Measurements from ENCODE around the gene DNA2. TPM values are rescaled to one million over a fixed set of nuclear protein-coding genes. Genes with fewer than 3 reads are reported as not detected.

DNA2 gene, protein sequence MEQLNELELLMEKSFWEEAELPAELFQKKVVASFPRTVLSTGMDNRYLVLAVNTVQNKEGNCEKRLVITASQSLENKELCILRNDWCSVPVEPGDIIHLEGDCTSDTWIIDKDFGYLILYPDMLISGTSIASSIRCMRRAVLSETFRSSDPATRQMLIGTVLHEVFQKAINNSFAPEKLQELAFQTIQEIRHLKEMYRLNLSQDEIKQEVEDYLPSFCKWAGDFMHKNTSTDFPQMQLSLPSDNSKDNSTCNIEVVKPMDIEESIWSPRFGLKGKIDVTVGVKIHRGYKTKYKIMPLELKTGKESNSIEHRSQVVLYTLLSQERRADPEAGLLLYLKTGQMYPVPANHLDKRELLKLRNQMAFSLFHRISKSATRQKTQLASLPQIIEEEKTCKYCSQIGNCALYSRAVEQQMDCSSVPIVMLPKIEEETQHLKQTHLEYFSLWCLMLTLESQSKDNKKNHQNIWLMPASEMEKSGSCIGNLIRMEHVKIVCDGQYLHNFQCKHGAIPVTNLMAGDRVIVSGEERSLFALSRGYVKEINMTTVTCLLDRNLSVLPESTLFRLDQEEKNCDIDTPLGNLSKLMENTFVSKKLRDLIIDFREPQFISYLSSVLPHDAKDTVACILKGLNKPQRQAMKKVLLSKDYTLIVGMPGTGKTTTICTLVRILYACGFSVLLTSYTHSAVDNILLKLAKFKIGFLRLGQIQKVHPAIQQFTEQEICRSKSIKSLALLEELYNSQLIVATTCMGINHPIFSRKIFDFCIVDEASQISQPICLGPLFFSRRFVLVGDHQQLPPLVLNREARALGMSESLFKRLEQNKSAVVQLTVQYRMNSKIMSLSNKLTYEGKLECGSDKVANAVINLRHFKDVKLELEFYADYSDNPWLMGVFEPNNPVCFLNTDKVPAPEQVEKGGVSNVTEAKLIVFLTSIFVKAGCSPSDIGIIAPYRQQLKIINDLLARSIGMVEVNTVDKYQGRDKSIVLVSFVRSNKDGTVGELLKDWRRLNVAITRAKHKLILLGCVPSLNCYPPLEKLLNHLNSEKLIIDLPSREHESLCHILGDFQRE
- total RNA-seq (2022; extraction: Qiagen RNA extraction; ENCODE audit: low read depth): 8.7 to 12.6 TPM (median 11.8 TPM) in 5 replicates

DNA sequence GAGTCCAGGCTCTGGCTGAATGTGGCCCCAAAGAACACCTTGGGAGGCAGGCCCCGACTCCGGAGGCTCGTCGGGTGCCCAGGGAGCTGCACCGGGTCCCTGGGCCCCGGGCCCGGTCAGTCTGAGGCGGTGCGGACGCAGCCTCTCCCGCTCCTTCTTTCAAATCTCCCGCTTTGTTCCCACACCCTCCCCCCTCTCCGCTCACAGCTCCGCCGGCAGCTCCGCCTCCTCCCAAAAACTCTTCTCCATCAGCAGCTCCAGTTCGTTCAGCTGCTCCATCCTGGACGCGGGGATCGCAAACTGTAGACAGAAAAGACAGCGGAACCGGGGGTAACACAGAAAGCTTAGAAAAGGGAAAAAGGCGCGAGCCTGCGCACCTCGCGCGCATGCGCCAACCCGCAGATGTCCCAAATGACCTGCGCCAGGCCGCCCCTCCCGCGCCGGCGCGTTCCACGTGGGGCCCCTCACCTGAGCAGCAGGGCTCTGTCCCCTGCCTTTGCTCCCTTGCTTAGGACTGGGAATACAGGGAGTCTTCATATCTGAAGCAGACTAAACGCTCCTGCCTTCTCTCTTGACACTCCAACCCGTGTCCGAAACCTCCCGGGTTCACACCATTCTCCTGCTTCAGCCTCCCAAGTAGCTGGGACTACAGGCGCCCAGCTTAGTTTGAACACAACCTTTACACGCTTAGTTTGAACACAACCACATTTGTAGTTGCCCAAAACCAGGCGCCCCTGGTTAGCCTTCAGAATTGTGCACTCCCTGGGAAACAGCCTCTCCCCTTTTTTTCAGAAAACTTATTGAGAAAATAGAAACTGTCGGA lies at the start of gene DNA2:
DNA2 (minus strand) TSS at position 388 of the 823 bp plus-strand sequence; CDS start at position 279, 109 bp downstream.

DNA sequence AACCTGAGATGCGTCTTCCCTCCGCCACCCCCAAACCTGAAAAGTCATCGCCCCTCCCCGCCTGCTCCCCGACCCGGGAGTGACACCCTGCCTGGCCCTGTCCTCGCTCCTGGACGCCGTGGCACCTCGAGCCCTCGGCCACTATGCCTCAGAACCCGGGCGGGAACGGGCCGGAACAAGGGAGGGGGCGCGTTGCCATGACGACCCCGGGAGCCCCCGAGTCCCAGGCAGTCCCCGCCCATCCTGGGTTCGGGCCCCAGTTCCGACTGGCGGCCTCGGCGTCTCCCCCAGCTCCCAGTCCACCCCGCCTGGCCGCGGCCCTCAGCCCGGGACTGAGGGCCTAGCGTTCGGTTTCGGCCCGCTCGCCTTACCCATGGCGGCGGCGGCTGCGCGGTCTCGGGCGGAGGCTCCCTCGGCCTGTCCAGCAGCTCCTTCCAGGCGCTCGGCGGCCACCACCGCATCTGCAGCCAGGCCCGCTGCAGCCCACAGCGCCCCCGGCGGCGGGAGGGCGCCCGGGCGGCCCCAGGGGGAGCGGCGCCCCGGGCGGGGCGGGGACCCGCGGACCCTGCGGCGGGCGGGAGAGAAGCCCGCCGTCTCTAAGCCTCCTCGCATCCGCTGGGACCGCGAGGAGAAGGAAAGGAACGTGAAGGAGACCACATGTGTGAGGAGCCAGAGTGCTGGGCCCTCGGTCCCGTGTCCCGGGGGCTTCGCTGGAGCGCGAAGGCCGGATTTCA lies 64.8 kb downstream of the DNA2 start, which contains the start of gene RUFY2:
RUFY2 (minus strand) TSS at position 463 of the 734 bp plus-strand sequence; CDS start at position 375, 88 bp downstream.

Other genes starting within 250 kb of the DNA2 start
- 0.19 to 0.44 TPM (median 0.26 TPM) in 5 replicates for gene ATOH7, start 239.9 kb downstream of the DNA2 start, total RNA-seq (2022; extraction: Qiagen RNA extraction; ENCODE audit: low read depth)
- 200 to 240 TPM (median 202 TPM) in 5 replicates for gene HNRNPH3, start 139.9 kb downstream of the DNA2 start, total RNA-seq (2022; extraction: Qiagen RNA extraction; ENCODE audit: low read depth)
- gene PBLD, start 139.0 kb downstream of the DNA2 start, total RNA-seq (2022; extraction: Qiagen RNA extraction; ENCODE audit: low read depth): 3.1 to 5.0 TPM (median 3.4 TPM) in 5 replicates
- gene RUFY2, start 64.7 kb downstream of the DNA2 start, total RNA-seq (2022; extraction: Qiagen RNA extraction; ENCODE audit: low read depth): 7.3 to 9.9 TPM (median 8.9 TPM) in 5 replicates
- gene SLC25A16, start 55.5 kb upstream of the DNA2 start, total RNA-seq (2022; extraction: Qiagen RNA extraction; ENCODE audit: low read depth): 11.1 to 14.9 TPM (median 12.7 TPM) in 5 replicates
- 0.30 to 0.64 TPM (median 0.57 TPM) in 5 replicates for gene TET1, start 88.4 kb upstream of the DNA2 start, total RNA-seq (2022; extraction: Qiagen RNA extraction; ENCODE audit: low read depth)
- gene CCAR1, start 249.3 kb upstream of the DNA2 start, total RNA-seq (2022; extraction: Qiagen RNA extraction; ENCODE audit: low read depth): 58.0 to 71.3 TPM (median 65.5 TPM) in 5 replicates

Data from A549 treated with DMSO at 1 μM for 4 hours (cell line).